ENCODE results near the gene ACSBG1.

The ACSBG1 gene

DNA sequence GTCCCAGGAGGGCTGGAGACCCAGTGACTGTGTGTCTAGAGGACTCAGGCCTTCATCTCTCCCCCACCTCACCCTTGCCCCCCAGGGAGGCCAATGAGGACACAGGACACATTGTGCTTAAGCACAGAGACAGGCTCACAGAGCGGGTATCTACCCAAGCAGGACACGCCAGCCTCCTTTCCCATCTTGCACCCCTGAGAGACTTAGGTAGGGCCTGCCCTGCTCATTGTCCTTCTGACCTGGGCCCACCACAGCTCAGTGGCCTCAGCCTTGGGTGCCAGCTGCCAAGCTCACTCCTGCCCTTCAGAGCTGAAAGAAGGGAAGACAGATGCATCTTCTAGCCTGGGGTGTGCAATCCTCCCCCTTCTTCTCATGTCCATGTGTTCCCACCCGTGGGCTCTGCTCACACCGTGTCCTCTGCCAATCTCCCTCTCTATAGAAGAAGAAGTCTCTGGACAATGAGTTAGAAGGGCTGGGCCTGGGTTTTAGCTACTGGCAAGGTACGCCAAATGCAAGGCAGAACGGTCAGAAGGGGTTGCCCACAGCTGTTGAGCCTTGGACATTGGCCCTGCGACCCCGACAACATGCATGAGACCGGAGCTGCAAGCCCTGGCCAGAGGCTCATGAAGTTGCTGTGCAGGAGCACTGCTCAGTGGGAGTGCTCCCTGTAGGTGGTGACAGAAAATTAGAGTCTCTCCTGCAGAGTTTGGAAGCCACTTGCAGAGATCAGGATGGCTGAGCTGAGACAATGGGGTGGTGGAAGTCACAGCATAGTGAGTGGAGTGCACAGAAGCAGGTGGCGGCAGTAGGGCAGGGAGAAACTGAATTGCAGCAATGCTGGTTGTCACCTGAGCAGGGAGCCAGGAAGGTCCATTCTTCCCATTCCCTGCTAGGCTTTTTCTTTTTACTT lies 32.8 kb downstream of the ACSBG1 start:
- DNase-seq: no peak

GRCh38 chr15:78200276-78200930 lies 34.0 kb downstream of the ACSBG1 start:
- DNase-seq: no peak

DNA sequence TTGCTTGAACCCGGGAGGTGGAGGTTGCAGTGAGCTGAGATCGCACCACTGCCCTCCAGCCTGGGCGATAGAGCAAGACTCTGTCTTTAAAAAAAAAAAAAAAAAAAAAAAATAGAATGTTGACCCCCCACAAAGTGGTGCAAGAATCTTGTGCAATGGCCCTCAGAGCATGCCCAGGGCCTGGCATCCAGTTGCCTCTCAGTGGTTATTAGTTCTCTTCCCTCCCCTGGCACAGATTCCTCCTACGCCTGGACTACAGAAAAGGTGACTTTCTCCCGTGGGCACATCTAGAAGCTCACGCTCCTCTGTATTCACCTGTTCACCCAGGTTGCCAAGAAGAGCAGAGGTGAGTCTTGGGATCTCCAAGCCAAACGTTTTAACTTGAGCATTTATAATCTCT lies 36.7 kb downstream of the ACSBG1 start:
- DNase-seq: no peak

DNA sequence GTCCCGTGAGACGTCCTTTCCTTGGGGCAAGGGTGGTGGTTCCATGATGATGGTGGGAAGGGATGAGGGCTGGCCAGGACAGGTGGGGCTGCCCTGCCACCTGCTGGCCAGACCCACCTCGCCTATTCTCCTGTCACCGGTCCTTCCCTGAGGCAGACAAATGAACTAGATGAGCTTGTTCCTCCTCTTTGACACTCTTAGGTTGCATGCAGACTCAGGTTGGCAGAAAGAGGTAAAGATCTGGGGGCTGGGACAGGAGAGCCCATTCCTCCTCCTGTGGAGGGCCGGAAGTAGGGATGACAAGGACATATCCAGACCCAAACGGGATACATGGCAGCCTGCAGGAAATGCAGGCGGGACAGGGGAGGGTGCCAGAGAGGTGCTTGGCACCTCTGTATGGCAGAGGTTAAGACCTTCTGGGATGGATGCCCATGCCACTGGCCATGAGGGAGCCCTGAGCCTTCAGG lies 38.6 kb downstream of the ACSBG1 start:
- peak; percentile 67 for DNase-seq

- DNase-seq: no peak
Measured at GRCh38 chr15:78194568-78194925, 39.8 kb downstream of the ACSBG1 start.

DNA sequence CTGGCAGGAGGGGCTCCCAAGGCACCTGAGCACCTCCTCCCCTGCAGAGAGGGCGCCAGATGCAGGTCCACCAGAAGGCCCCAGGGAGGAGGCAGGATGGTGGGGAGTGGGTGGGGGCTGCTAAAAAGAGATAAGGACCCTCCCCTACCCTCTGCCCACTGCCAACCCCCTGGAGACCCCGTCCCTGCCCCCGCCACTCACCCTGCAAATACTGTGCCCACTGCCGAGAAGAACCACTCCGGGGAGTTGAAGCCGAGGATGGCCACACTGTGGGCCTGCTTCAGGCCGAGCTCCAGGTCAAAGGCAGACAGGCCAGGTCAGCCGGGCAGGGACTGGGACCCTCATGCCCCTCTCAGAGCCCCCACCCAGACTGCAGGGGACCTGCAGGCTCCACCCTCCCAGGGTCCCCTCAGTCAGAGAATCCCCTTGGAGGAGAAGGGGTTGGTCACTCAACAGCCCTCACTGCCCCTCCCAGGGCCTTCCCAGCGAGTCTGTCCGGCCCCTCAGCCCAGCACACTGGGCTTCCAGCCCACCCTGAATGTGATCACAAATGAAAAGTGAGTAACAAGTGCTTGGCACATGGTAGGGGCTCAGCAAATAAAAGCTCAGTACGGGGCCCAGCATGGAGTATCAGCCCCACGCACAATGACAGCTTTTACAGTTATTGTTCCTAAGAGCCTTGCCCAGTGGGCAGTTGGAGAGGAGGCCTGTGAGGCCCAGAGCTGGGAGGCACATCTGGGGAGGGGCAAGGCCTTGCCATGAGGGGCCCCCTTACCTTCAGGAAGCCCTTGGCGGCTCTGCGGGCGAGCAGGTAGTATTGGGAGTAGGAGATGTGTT lies 40.4 kb downstream of the ACSBG1 start:
- no peak for DNase-seq

DNA sequence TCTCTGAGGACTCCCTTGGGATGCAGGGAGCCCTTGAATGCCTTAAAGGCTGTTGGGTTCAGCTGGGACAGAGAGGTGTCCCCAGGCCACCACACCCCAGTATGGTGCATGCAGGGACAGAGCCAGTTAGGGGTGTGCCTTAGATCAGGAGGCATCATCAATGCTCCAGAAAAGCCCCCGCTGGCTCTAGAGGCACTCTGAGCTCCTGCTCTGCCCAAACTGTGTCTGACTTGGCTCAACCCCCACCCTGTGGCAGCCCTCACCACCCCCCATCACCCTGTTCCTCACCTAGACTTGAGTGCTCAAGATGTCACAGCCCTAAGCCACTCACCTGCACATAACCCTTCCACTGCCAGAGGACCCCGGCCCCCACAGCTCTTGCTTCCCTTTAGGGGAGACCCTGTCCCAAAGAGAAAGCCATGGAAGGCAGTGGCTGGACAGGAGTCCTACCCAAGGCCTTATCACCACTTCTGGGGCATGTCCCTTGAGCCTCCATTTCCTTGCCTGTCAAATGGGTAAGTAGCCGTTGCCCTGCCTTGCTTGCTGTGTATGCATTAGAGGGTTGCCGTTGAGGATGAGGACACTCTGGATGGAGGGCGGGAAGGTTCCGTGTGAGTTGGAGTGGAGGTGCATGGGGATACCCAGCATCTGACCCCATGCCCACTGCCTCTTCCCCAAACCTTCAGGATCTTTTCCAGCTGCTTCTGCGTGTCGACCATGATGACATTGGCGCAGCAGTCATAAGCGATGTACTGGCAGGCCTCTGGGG lies 41.4 kb downstream of the ACSBG1 start:
- DNase-seq: no peak

- no peak for DNase-seq
Measured at GRCh38 chr15:78182821-78183220, 51.5 kb downstream of the ACSBG1 start.

- no peak for DNase-seq
Measured at GRCh38 chr15:78182336-78182700, 52.0 kb downstream of the ACSBG1 start.

DNA sequence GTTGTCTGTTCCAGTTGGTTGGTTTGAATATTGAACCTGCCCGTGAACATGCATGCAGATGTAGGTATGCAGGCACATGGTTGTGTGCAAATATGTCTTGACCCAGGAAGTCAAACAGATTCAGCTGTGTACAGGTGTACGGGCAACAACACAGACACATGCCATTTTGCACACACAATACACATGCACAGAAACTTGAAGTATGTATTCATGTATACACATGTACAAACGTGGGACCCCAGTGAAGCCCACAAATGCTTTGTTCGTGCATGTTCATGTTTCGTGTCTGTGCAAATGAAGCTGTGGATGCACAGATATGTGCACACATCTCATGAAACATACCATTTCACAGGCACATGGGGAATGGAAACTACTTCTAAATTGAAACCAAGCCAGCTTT lies 54.5 kb downstream of the ACSBG1 start:
- no peak for DNase-seq

- no peak for DNase-seq
Measured at GRCh38 chr15:78179286-78179840, 55.0 kb downstream of the ACSBG1 start.

DNA sequence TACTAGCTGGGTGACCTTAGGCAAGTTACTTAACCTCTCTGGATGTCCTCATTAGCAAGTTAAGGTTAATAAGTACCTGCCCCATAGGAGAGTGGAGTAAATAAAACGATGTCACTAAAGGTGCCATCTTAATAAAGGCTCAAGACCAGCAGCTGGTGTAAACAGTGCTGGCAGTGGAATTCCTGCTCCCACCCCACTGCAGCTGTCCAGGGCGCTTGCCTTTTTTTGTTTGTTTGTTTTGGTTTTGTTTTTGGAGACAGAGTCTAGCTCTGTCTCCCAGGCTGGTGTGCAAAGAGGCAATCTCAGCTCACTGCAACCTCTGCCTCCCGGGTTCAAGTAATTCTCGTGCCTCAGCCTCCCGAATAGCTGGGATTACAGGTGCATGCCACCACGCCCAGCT lies 56.3 kb downstream of the ACSBG1 start:
- DNase-seq: no peak

- peak; percentile 43 for DNase-seq
Measured at GRCh38 chr15:78177447-78177873, 56.9 kb downstream of the ACSBG1 start.

GRCh38 chr15:78175330-78175729 lies 59.0 kb downstream of the ACSBG1 start:
- DNase-seq: no peak

GRCh38 chr15:78174401-78174800 lies 60.0 kb downstream of the ACSBG1 start:
- peak; percentile 13 for DNase-seq

GRCh38 chr15:78171864-78172472 lies 62.4 kb downstream of the ACSBG1 start:
- no peak for DNase-seq

DNA sequence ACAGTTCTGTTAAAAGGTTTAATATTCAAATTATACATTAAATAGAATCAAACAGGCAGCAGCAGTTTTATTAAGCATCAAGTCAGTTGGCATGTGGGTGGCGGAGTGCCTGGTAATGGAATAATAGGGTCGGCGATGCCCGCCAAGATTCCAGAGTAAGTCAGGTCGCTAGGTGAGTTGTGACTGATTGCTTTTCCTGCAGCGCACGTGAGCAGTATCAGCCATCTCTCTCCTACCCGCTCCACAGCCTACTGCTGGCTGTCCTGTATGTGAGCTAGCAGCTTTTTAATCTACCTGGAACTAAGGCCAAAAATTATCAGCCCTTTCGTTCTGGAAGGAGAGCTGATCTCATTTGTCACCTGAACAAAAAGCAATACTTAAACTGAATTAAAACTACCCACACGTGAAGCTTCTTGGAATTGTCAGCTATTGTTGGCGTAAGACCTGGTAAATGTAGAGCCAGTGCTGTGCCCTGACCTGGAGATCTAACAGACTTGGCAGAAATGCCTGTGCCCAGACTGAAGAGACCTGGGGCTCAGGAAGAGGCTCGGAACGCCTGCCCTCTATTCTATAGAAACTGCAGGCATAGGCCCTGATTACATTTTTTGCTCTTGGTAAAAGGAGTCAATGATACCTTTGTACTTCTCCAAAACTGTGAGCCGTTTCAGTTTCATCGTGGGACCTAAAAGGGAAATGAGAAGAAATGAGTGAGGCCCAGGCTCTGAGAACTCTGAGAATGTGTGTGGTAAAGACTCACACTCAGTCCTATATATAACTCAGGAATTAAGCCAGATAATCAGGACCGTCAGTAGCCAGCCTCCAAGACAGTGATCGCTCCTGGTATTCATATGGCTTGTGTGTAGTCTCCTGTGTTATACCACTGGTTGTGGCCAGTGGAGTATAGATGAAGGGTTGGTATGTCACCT lies 63.3 kb downstream of the ACSBG1 start:
- DNase-seq: no peak

- DNase-seq: no peak
Measured at GRCh38 chr15:78168608-78169007, 65.8 kb downstream of the ACSBG1 start.

DNA sequence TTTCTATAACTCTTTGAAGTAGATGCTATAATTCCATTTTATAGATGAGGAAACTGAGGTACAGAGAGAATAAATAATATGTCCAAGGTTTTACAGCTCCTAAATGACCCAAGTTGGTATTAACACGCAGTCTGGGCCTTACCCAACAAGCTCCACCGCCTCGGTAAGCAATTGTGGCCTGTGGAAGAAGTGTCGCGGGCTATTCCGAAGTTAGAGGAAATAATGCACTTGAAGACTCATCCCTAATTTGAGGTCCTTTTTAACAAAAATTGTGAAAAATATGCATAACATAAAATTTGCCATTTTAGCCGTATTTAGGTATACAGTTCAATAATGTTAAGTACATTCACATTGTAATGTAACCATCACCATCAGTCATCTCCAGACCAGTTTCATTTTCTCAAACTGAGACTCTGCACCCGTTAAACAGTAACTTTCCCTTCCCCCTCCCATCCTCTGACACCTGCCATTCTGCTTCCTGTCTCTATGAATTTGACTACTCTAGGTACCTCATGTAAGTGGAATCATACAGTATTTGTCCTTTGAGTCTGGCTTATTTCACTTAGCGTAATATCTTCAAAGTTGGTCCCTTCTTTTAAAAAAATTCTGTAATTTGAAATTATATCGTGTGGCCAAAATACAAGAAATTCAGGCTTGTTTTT lies 67.0 kb downstream of the ACSBG1 start:
- peak; percentile 16 for DNase-seq

DNA sequence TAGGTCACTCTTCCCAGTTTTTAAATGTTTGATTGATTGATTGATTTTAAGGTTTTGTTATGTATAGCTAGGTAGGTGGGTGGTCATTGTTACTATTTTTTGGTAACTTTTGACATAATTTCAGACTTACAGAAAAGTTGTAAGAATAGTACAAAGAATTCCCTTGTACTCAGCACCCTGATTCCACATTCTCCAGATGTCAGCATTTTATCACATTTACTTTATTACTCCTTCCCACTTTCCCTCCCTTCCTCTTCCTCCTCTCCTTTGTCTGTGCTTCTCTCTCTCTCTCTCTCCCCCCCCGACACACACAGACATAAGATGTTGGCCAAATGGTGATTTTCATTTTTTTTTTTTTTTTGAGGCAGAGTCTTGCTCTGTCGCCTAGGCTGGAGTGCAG lies 70.4 kb downstream of the ACSBG1 start:
- no peak for DNase-seq

Measured in CD4-positive, alpha-beta T cell treated with Interleukin-17A for 4 hours (primary cell).